ENCODE data around the gene ITPRIPL2.

- no peak for TF ChIP-seq CTCF (IDR thresholded peaks at IDR 0.05; ENCODE audit: low read depth, low read length)
- TF ChIP-seq POLR2A (IDR thresholded peaks at IDR 0.05; ENCODE audit: extremely low read depth, insufficient read length), result no peak
- TF ChIP-seq MAX (IDR thresholded peaks at IDR 0.05; ENCODE audit: low read depth, low read length), result no peak
These were observed 33.9 kb downstream of the ITPRIPL2 start for GRCh38 chr16:19147627-19148026.

Data from NB4 (cell line).